IMR-90 (cell line): ENCODE results near the gene ZW10. TPM values are rescaled to one million over a fixed set of nuclear protein-coding genes. Genes with fewer than 3 reads are reported as not detected.

Source experiments
- microRNA-seq, 2 experiments: library from miRNA; stranded (forward) in 1 of 2; unstranded in 1 of 2; fragments of 10-50 nt in 1 of 2; fragments of <30 nt in 1 of 2; gene quantifications in 1 of 2; microRNA quantifications in 1 of 2; one replicate each; pipeline versions ENCODE3 to v1.1.0; 2013 to 2020; ENCODE audit not compliant: insufficient read depth in 1 of 2, insufficient read length in 1 of 2, unreplicated experiment in 1 of 2
- polyA plus RNA-seq, 3 experiments: library from polyadenylated mRNA; depleted of rRNA; stranded (reverse); fragments of >200 nt; gene quantifications; 2 replicates each; pipeline ENCODE4 v1.2.3, GENCODE V29; 2012; ENCODE audit warnings: low replicate concordance in 1 of 3
- small RNA-seq, 5 experiments: library from RNA; depleted of rRNA; stranded (forward); fragments of <200 nt; gene quantifications; one replicate each; pipeline ENCODE3, GENCODE V24; 2012
- total RNA-seq: library from RNA; depleted of rRNA; stranded (reverse); fragments of >200 nt; gene quantifications from 2 replicates; pipeline ENCODE4 v1.2.3, GENCODE V29; 2012; rRNA removed

Gene ZW10
- total and polyA plus RNA-seq, 2 of the 4 experiments (the other 2 are of a cell fraction) = 10.3 to 30.6 TPM

Small RNA genes within 50 kb of the gene (microRNA-seq; reads per million reads assigned to microRNA genes)
- not detected for gene LRRC37A13P (ENCODE audit: insufficient read depth, insufficient read length)
- not detected for gene RPS29P19 (ENCODE audit: insufficient read depth, insufficient read length)

Small RNA genes within 50 kb of the gene (small RNA-seq; reads per million reads assigned to genes)
- gene LRRC37A13P (0 reads per million in 5 experiments), gene RPS29P19 (0 reads per million in 5 experiments)

Other genes with a start within 250 kb of the ZW10 start
- under 0.01 TPM in 1 of 2 replicates, not detected in the other for gene TMPRSS5, start 67.4 kb downstream of the ZW10 start, total RNA-seq
- 0.07 and 0.24 TPM in 2 replicates for gene TMPRSS5, start 67.4 kb downstream of the ZW10 start, polyA plus RNA-seq (2012; rRNA removed)
- not detected in 2 replicates for gene CLDN25, start 6.1 kb upstream of the ZW10 start, total RNA-seq
- gene CLDN25, start 6.1 kb upstream of the ZW10 start, polyA plus RNA-seq (2012; rRNA removed) = not detected in 2 replicates
- 24.7 and 36.0 TPM in 2 replicates for gene USP28, start 101.9 kb upstream of the ZW10 start, total RNA-seq
- gene USP28, start 101.9 kb upstream of the ZW10 start, polyA plus RNA-seq (2012; rRNA removed) = 14.5 and 17.0 TPM in 2 replicates
- not detected in 2 replicates for gene HTR3B, start 131.1 kb upstream of the ZW10 start, total RNA-seq
- gene HTR3B, start 131.1 kb upstream of the ZW10 start, polyA plus RNA-seq (2012; rRNA removed) = not detected in 2 replicates
- gene HTR3A, start 201.4 kb upstream of the ZW10 start, total RNA-seq = not detected in 2 replicates
- gene HTR3A, start 201.4 kb upstream of the ZW10 start, polyA plus RNA-seq (2012; rRNA removed) = not detected in 2 replicates